ENCODE measurements around the gene NAB2. TPM values are rescaled to one million over a fixed set of nuclear protein-coding genes. Genes with fewer than 3 reads are reported as not detected.

The NAB2 gene
- polyA plus RNA-seq, 3 donors = 1.00 to 8.3 (median 2.7) TPM

DNA sequence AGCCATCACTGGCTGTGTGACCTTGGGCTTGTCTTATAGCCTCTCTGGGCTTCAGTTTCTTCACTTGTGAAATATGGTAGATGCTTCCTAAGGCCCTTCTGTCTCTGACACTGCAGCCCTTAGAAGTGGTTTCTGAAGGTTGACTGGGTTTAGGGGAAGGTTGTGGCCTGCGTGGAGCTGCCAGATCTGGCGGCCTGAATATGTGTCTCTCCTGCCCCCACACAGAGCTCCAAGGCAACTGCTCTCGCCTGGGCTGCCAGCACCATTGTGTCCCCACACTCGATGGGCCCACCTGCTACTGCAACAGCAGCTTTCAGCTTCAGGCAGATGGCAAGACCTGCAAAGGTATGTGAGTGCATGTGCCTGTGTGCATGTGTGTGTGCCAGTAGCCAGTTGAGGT lies 54.5 kb downstream of the NAB2 start:
- Histone ChIP-seq H3K27ac (ENCODE audit: low read depth in 1 of 2, low read length in 2 of 2) (no peak overlapping the region), H3K36me3 (replicated peaks in 1 of 2; ENCODE audit: control insufficient read depth in 1 of 2, insufficient read depth in 2 of 2, low read length in 2 of 2) (peaks cover 81 to 100% of the 10 kb centered on the region in 2 donors), H3K9ac (ENCODE audit: insufficient read depth, low read length, poor library complexity, severe bottlenecking) (no peak overlapping the region), H3K4me3 (replicated peaks in 1 of 3; ENCODE audit: low read depth in 2 of 3, low read length in 3 of 3) (no peak overlapping the region), H2AFZ (ENCODE audit: insufficient read depth, low read depth, low read length, poor library complexity, severe bottlenecking) (no peak overlapping the region), H3K4me1 (ENCODE audit: control insufficient read depth in 1 of 2, insufficient read depth in 2 of 2, low read length in 2 of 2) (peaks cover 49 to 51% of the 10 kb centered on the region in 2 donors), H4K20me1 (ENCODE audit: insufficient read depth, low read length) (peaks cover 97% of the 10 kb centered on the region), H3K4me2 (replicated peaks; ENCODE audit: extremely low read depth, low read length, poor library complexity, severe bottlenecking) (no peak overlapping the region), H3K79me2 (ENCODE audit: insufficient read depth, low read length) (peaks cover 47% of the 10 kb centered on the region), H3K27me3 (ENCODE audit: control insufficient read depth in 2 of 2, insufficient read depth in 2 of 2, low read length in 2 of 2) (no peaks in the 10 kb centered on the region), H3K9me3 (replicated peaks in 1 of 2; ENCODE audit: control insufficient read depth in 1 of 2, insufficient read depth in 1 of 2, low read length in 2 of 2) (no peaks in the 10 kb centered on the region)
- 88% methylated on average over 4 of the region's 4 CpGs for WGBS (ENCODE audit: insufficient coverage)
- H3K9me3 Mint-ChIP-seq = no peaks in the 10 kb centered on the region
- H3K36me3 Mint-ChIP-seq = peaks cover 92% of the 10 kb centered on the region in 2 donors
- H3K27ac Mint-ChIP-seq = peak overlapping the region in 1 of 7 donors; percentile 50
- TF ChIP-seq, protein P1, sequence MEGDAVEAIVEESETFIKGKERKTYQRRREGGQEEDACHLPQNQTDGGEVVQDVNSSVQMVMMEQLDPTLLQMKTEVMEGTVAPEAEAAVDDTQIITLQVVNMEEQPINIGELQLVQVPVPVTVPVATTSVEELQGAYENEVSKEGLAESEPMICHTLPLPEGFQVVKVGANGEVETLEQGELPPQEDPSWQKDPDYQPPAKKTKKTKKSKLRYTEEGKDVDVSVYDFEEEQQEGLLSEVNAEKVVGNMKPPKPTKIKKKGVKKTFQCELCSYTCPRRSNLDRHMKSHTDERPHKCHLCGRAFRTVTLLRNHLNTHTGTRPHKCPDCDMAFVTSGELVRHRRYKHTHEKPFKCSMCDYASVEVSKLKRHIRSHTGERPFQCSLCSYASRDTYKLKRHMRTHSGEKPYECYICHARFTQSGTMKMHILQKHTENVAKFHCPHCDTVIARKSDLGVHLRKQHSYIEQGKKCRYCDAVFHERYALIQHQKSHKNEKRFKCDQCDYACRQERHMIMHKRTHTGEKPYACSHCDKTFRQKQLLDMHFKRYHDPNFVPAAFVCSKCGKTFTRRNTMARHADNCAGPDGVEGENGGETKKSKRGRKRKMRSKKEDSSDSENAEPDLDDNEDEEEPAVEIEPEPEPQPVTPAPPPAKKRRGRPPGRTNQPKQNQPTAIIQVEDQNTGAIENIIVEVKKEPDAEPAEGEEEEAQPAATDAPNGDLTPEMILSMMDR (IDR thresholded peaks at IDR 0.05) = no peak
- peaks cover 0 to 3% (median 0%) of the 10 kb centered on the region in 3 donors for H3K27me3 Mint-ChIP-seq (ENCODE audit: low read depth in 3 of 3)
- H3K4me1 Mint-ChIP-seq = peaks cover 68% of the 10 kb centered on the region
- intact Hi-C loops (cut with micrococcal nuclease) = no loop called here
- H3K4me3 Mint-ChIP-seq = no peak overlapping the region
- DNase-seq = no peak

Other genes with a start within 250 kb of the NAB2 start
- not detected for gene SDR9C7, start 154.7 kb upstream of the NAB2 start, polyA plus RNA-seq
- under 1 TPM in 1 of 3 donors, not detected in 2; 0.47 TPM for gene RDH16, start 131.5 kb upstream of the NAB2 start, polyA plus RNA-seq
- gene ZBTB39, start 82.6 kb upstream of the NAB2 start, polyA plus RNA-seq = 1 to 10 TPM in 2 of 3 donors, under 1 TPM in 1; 0.65 to 3.7 (median 1.2) TPM
- gene TAC3, start 72.6 kb upstream of the NAB2 start, polyA plus RNA-seq = under 1 TPM in 1 of 3 donors, not detected in 2; 0.15 TPM
- gene MYO1A, start 39.0 kb upstream of the NAB2 start, polyA plus RNA-seq = 1 to 10 TPM in 2 of 3 donors, under 1 TPM in 1; 0.22 to 1.7 (median 1.3) TPM
- 1 to 10 TPM; 1.9 to 4.6 (median 2.2) TPM for gene NEMP1, start 10.3 kb upstream of the NAB2 start, polyA plus RNA-seq
- gene STAT6, start 22.2 kb downstream of the NAB2 start, polyA plus RNA-seq = 100 to 1,000 TPM; 132 to 637 (median 154) TPM
- 100 to 1,000 TPM in 1 of 3 donors, 10 to 100 TPM in 1, 1 to 10 TPM in 1; 5.5 to 246 (median 10.5) TPM for gene LRP1, start 39.4 kb downstream of the NAB2 start, polyA plus RNA-seq
- 1 to 10 TPM in 1 of 3 donors, under 1 TPM in 1, not detected in 1; 0.35 to 1.5 TPM for gene LRP1-AS, start 58.5 kb downstream of the NAB2 start, polyA plus RNA-seq
- gene NXPH4, start 127.7 kb downstream of the NAB2 start, polyA plus RNA-seq = not detected
- 10 to 100 TPM; 36.8 to 52.0 (median 39.8) TPM for gene SHMT2, start 140.6 kb downstream of the NAB2 start, polyA plus RNA-seq
- gene STAC3, start 162.1 kb downstream of the NAB2 start, polyA plus RNA-seq = 10 to 100 TPM in 1 of 3 donors, 1 to 10 TPM in 2; 7.0 to 32.1 (median 9.1) TPM